ENCODE measurements around the gene MYH11. TPM values are rescaled to one million over a fixed set of nuclear protein-coding genes. Genes with fewer than 3 reads are reported as not detected.

The MYH11 gene
- total RNA-seq, 1 donor from 2014 or later, result 0.07 TPM

DNA sequence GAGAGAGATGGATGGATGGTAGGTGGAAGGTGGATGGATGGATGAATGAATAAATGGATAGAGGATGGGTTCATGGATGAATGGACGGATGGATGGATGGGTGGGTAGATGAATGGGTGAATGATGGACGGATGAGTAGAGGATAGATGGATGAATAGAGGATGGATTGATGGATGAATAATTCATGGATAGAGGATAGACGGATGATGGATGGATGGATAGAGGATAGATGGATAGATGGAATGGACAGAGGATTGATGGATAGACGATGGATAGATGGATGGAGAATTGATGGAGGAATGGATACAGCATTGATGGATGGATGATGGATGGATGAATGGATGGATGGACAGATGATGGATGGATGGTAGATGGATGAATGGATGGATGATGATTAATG, 91.7 kb downstream of the MYH11 start:
- TF ChIP-seq EZH2phosphoT487 (IDR thresholded peaks at IDR 0.05) (no peak), EZH2 (IDR thresholded peaks at IDR 0.05) (no peak)
- TF ChIP-seq, protein P1, sequence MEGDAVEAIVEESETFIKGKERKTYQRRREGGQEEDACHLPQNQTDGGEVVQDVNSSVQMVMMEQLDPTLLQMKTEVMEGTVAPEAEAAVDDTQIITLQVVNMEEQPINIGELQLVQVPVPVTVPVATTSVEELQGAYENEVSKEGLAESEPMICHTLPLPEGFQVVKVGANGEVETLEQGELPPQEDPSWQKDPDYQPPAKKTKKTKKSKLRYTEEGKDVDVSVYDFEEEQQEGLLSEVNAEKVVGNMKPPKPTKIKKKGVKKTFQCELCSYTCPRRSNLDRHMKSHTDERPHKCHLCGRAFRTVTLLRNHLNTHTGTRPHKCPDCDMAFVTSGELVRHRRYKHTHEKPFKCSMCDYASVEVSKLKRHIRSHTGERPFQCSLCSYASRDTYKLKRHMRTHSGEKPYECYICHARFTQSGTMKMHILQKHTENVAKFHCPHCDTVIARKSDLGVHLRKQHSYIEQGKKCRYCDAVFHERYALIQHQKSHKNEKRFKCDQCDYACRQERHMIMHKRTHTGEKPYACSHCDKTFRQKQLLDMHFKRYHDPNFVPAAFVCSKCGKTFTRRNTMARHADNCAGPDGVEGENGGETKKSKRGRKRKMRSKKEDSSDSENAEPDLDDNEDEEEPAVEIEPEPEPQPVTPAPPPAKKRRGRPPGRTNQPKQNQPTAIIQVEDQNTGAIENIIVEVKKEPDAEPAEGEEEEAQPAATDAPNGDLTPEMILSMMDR (IDR thresholded peaks at IDR 0.05), result no peak
- Mint-ChIP-seq H3K27ac (no peak overlapping the region), H3K9me3 (no peaks in the 10 kb centered on the region), H3K36me3 (no peaks in the 10 kb centered on the region), H3K4me3 (no peak overlapping the region), H3K4me1 (no peaks in the 10 kb centered on the region), H3K27me3 (ENCODE audit: insufficient read depth, low read depth) (peaks cover 11% of the 10 kb centered on the region)
- H3K27me3 ChIP-seq, result no peaks in the 10 kb centered on the region
- no peaks in the 10 kb centered on the region for H3K79me2 ChIP-seq (ENCODE audit: low read depth)
- no peaks in the 10 kb centered on the region for H3F3A ChIP-seq (ENCODE audit: low read depth)
- no peaks in the 10 kb centered on the region for H3K36me3 ChIP-seq
- H3K4me2 ChIP-seq, result no peak overlapping the region
- H3K9ac ChIP-seq, result no peak overlapping the region
- no peak overlapping the region for H3K27ac ChIP-seq
- no peaks in the 10 kb centered on the region for H3K4me1 ChIP-seq
- H3K9me3 ChIP-seq (ENCODE audit: low read depth), result no peaks in the 10 kb centered on the region
- no peak for DNase-seq (ENCODE audit: low spot score)
- H2AFZ ChIP-seq (replicated peaks), result no peak overlapping the region
- H4K20me1 ChIP-seq (ENCODE audit: low read depth), result no peaks in the 10 kb centered on the region
- H3K4me3 ChIP-seq, result no peak overlapping the region

DNA sequence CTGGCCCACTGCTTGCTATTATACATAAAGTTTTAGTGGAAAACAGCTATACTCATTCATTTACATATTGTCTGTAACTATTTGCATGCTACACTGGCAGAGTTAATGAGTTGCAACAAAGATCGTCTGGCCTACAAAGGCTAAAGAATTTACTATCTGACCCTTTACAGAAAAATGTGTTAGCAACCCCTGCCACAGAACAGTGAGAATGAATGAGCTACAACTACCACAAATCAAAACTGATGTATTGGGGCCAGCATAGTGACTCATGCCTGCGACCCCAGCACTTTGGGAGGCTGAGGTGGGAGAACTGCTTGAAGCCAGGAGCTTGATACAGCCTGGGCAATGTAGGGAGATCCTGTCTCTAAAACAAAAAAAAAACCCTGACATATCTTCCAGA, 92.7 kb downstream of the MYH11 start:
- Mint-ChIP-seq H3K27me3 (ENCODE audit: insufficient read depth, low read depth) (peaks cover 17% of the 10 kb centered on the region), H3K4me1 (no peaks in the 10 kb centered on the region), H3K4me3 (no peak overlapping the region), H3K27ac (no peak overlapping the region), H3K9me3 (no peaks in the 10 kb centered on the region), H3K36me3 (no peaks in the 10 kb centered on the region)
- no peak for DNase-seq (ENCODE audit: low spot score)
- no peak overlapping the region for H3K9ac ChIP-seq
- no peak overlapping the region for H3K4me2 ChIP-seq
- H3K27ac ChIP-seq, result no peak overlapping the region
- H3K27me3 ChIP-seq, result no peaks in the 10 kb centered on the region
- no peaks in the 10 kb centered on the region for H3F3A ChIP-seq (ENCODE audit: low read depth)
- H3K4me3 ChIP-seq, result no peak overlapping the region
- no peaks in the 10 kb centered on the region for H3K79me2 ChIP-seq (ENCODE audit: low read depth)
- H3K4me1 ChIP-seq, result no peaks in the 10 kb centered on the region
- no peaks in the 10 kb centered on the region for H3K9me3 ChIP-seq (ENCODE audit: low read depth)
- no peak overlapping the region for H2AFZ ChIP-seq (replicated peaks)
- no peaks in the 10 kb centered on the region for H4K20me1 ChIP-seq (ENCODE audit: low read depth)
- TF ChIP-seq, protein P1 (IDR thresholded peaks at IDR 0.05), result no peak
- no peak for TF ChIP-seq EZH2phosphoT487 (IDR thresholded peaks at IDR 0.05)
- TF ChIP-seq EZH2 (IDR thresholded peaks at IDR 0.05), result no peak
- H3K36me3 ChIP-seq, result no peaks in the 10 kb centered on the region

DNA sequence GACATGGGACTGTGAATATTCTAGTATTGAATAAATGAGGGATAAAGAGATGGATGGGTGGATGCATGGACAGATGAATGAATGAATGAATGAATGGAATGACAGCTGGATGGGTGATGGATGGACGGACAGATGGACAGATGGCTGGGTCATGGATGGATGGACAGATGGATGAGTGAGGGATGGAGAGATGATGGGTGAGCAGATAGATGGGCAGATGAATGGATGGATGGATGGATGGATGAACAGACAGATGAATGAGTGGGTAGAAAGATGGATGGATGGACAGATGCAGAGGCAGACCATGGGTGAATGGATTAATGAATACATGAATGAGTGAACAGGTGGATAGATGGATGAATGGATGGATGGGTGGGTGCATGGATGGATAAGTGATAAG, 96.7 kb downstream of the MYH11 start:
- DNase-seq (ENCODE audit: low spot score), result no peak
- H3K9me3 Mint-ChIP-seq, result no peaks in the 10 kb centered on the region
- no peaks in the 10 kb centered on the region for H3K36me3 ChIP-seq
- no peaks in the 10 kb centered on the region for H3K36me3 Mint-ChIP-seq
- peaks cover 9% of the 10 kb centered on the region for H3K27me3 Mint-ChIP-seq (ENCODE audit: insufficient read depth, low read depth)
- no peaks in the 10 kb centered on the region for H4K20me1 ChIP-seq (ENCODE audit: low read depth)
- no peak overlapping the region for H3K9ac ChIP-seq
- H3K4me2 ChIP-seq, result no peak overlapping the region
- TF ChIP-seq, protein P1 (IDR thresholded peaks at IDR 0.05), result no peak
- TF ChIP-seq EZH2phosphoT487 (IDR thresholded peaks at IDR 0.05) (no peak), EZH2 (IDR thresholded peaks at IDR 0.05) (no peak)
- H3K79me2 ChIP-seq (ENCODE audit: low read depth), result no peaks in the 10 kb centered on the region
- H3K27me3 ChIP-seq, result no peaks in the 10 kb centered on the region
- no peaks in the 10 kb centered on the region for H3K4me1 ChIP-seq
- H3F3A ChIP-seq (ENCODE audit: low read depth), result peaks cover 3% of the 10 kb centered on the region
- no peak overlapping the region for H3K4me3 Mint-ChIP-seq
- no peak overlapping the region for H2AFZ ChIP-seq (replicated peaks)
- H3K27ac Mint-ChIP-seq, result no peak overlapping the region
- no peaks in the 10 kb centered on the region for H3K9me3 ChIP-seq (ENCODE audit: low read depth)
- no peak overlapping the region for H3K4me3 ChIP-seq
- H3K27ac ChIP-seq, result no peak overlapping the region
- H3K4me1 Mint-ChIP-seq, result no peaks in the 10 kb centered on the region

Measured in neural progenitor cell (in vitro differentiated cells).